GM18517 (cell line): ENCODE data around the gene SUGP1.

Experiments used
- ATAC-seq: cut with Tn5 transposase; IDR thresholded peaks from one replicate; pipeline ENCODE4 v1.9.1; 2021; ENCODE audit warnings: mild to moderate bottlenecking, moderate library complexity; ENCODE audit not compliant: unreplicated experiment

The SUGP1 gene

DNA sequence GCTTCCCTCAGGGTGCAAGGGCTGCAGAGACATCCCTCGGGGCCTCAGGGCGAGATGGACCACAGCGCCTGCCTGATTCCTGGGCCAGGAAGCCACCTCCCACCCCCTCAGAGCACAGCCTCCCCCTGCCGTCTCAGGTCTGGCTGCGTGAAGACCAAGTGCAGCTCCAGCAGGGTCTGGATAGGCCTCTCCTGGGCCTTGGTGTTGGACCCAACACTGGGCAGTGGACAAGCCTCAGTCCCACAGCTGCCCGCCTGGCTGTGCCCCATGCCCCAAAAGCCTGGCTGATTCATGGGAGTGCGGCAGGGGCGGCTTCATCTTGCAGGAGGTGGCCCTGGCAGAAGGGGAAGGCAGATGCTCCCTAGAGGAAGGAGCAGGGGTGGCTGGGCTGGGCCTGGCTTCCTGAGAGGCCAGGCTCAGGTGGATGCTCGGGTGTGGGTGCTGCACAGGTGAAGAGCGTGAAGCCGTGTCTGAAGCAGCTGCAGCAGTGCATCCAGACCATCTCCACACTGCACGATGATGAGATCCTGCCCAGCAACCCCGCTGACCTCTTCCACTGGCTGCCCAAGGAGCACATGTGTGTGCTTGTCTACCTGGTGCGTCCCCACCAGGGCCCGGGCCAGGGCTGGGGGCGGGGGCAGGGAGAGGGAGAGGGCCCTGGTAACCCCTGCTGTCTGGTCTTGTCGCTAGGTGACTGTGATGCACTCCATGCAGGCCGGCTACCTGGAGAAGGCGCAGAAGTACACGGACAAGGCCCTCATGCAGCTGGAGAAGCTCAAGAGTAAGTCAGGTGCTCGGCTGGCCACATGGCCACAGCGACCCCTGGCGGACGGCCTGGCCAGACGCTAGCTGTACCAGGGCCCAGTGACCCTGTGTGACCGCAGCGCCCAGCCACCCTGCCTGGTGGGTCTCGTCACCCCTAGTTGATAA lies 22.0 kb upstream of the SUGP1 start:
- no peak for ATAC-seq

DNA sequence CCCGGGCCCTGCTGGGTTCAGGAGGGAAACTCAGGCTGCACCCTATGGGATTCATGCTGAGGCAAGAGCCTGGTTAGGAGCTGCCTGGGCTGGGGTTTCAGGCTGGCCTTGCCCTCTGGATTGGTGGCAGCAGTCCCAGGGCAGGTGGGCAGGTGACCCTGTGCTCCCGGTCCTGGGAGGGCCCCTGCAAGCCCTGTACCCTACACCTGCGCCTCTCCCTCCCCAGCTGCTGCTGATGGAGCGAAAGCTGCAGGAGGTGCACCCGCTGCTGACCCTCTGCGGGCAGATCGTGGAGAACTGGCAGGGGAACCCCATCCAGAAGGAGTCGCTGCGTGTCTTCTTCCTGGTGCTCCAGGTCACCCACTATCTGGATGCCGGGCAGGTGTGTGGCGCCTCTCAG lies 20.7 kb upstream of the SUGP1 start:
- ATAC-seq = no peak

GRCh38 chr19:19338082-19338481 lies 17.8 kb upstream of the SUGP1 start:
- ATAC-seq = no peak

DNA sequence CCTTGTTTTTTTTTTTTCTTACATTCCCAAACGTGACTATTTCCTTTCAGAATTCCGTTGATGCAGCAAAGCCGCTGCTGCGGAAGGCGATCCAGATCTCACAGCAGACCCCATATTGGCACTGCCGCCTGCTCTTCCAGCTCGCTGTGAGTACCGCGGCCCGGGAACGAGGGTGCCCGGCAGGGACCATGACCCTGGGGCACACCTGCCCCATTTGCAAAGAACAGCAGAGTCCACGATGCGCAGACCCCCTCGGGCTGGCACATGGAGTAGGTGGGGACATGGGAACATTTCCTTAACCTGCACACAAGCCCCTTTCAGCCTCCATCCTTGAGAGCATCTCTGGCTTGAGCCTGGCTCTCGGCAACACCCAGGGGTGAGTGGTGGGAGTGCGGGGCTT lies 16.8 kb upstream of the SUGP1 start:
- ATAC-seq = no peak

DNA sequence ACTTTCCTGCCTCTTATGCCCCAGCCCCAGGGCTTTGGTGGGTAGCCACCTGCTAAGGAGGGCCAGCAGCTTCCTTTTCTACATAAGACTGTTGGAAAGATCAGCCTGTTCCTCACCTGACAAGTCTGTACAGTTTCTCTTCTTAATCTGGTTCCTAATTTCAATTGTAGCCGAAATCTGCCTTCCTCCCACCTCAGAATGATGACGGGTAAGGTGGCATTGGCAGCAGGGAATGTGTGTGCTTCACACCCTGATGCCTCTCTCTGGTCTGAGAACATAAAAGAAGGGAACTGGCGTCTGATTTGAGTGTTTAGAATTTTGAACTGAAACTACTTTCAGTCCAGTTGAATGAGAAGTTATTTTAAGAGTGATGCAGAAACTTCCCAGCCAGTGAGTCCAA lies 16.3 kb upstream of the SUGP1 start:
- no peak for ATAC-seq

GRCh38 chr19:19335408-19336158 lies 15.3 kb upstream of the SUGP1 start:
- ATAC-seq = no peak

- ATAC-seq = no peak
Observed at GRCh38 chr19:19334989-19335344, 14.7 kb upstream of the SUGP1 start.

- no peak for ATAC-seq
Observed at GRCh38 chr19:19334063-19334988, 14.0 kb upstream of the SUGP1 start.

DNA sequence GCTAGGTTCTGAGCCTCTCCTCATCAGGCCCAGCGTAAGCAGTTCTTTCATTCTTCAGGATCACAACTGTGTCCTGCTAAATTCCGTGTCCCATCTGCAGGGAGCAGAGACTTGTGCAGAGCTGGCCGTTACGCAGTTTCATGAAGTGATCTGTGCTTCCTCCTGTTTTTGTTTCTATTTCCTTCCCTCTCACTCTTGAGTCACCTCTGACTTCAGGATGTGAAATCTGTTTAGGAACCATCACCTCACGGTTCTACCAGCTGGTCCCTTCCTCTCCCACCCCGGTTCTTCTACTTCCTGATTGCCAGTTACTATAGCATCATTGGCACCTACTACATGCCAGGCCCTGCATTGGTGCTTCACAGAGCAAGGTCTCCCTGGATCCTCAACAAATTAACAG lies 8.8 kb upstream of the SUGP1 start:
- ATAC-seq = no peak

DNA sequence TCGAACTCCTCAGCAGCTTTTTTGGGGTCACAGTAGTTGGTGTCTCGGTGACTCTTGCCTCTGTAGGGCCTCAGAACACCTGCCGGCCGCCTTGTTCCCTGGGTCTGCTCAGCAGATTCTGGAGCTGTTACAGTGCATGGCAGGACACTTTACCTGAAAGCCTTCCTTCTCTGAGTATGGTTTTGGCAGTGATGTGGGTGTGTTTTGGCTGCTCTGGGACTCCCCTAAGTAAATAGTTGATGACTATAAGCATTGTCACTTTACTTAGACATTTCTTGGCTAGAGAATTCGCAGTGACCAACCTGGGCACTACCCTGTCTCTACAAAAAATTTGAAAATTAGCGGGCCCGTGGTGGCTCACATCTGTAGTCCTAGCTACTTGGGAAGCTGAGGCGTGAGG lies 7.4 kb upstream of the SUGP1 start:
- no peak for ATAC-seq

GRCh38 chr19:19324059-19324770 lies 3.9 kb upstream of the SUGP1 start:
- ATAC-seq = no peak

DNA sequence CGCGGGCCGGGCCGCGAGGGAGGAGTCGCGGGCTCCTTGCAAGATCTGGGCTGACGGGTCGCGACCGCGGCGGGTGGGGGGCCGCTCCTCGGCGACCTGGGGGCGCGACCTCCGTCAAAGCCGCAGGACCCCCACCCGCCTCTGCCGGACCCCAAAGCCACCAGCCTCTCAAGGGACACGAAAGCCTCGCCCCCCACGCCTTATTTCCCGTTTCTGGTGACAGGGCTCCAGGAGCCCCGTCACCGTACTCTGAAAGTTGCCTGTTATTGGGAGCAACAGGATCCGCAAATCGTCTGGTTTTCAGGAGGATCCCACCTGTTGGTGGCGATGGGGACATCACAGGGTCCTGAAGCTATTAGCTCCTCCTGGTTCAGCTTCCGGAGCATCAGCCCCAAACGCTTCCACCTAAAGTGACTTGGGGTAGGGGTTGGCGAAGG lies 850 bp upstream of the SUGP1 start:
- no peak for ATAC-seq

GRCh38 chr19:19319732-19320360 lies 463 bp downstream of the SUGP1 start:
- ATAC-seq = no peak

- ATAC-seq = no peak
Observed at GRCh38 chr19:19316082-19316481, 4.2 kb downstream of the SUGP1 start.

DNA sequence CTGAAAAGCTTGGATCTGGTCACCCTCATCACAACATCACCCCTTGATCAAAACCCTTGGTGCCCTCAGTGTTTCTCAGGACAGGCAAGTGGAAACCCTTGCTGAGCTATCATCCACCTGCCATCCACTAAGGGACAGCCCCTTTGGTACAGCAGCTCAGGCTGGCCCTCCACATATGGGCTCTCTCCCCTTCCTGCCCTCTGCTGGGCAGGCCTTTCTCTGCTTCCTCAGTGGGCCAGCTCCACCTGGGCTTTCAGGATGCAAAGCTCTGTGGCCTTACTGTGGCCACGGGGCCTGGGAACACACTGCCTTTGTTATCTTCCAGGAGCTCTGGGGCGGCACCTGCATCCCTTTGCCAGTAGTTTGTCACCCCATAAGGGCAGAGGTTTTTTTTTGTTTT lies 4.9 kb downstream of the SUGP1 start:
- no peak for ATAC-seq

DNA sequence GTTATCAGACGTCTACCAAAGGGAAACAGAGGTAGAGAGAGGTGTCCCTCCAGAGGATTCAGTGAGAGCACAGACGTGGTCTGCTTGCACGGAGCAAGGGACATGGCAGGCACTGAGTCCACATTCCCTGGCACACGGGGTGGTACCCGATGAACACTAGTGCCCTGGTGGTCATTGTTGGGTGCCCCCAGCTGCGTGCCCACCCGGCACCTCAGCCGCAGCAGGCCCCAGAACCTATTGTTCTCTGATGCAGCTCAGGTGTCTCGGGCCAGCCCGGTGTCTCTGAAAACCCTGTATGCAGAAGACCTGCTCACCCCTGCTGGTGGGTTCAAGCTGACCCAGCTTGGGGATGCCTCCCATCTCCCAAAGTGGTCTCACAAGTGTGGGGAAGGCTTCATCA lies 11.9 kb downstream of the SUGP1 start:
- no peak for ATAC-seq

DNA sequence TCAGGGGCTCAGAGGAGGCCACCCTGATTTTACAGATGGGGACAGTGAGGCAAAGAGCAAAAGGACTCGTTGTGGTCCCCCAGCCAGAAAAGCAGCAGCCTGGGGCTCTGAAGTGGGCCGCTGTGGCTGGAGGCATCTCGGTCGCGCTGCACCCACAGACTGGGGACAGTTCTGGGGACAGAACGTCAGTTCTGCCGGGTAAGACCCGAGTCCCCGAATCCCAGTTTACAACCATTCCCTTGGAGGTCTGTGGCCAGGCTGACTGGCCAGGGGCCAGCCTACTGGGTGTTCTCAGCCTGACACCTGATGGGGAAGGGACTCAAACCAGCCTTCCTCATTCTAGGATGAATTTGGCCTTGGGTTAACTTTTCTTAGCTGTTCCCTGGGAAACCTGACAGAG lies 14.1 kb downstream of the SUGP1 start:
- no peak for ATAC-seq

DNA sequence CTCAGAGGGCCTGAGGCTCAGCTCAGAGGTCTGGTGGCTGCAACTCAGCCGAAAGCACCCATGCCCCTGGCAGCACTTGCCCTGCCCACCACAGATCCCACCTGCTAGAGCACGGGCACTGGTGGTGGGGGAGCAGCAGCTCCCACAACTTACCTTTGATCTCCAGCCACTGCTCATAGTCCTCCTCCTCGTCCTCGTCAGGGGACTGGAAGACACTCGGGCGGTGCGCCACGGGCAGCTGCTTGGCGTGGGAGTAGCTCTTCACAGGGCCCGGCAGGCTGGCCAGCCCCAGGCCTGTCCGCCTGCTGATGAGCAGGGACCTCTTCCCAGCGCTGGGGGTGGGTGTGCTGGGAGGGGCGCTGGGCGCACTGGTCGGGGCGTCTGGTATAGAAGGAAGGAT lies 14.6 kb downstream of the SUGP1 start:
- ATAC-seq = no peak

GRCh38 chr19:19305066-19305465 lies 15.2 kb downstream of the SUGP1 start:
- no peak for ATAC-seq
